HepG2 (cell line): Measurements from ENCODE around the gene ZFP42. TPM values are rescaled to one million over a fixed set of nuclear protein-coding genes. Genes with fewer than 3 reads are reported as not detected.

Experiments
- ATAC-seq: fragments of 200-7000 bp; cut with Tn5 transposase; 3 replicates; pipeline ENCODE4 v1.9.1; 2020; ENCODE audit warnings: mild to moderate bottlenecking, moderate library complexity
- BruUV-seq: library from RNA; stranded (reverse); fragments of 400-500 nt; replicated peaks from 2 replicates; lab custom pipeline; 2021; lab: Mats Ljungman, UMichigan
- CTCF ChIA-PET: fragments of 300-600 bp; formaldehyde crosslinking; extraction: SDS; loops from one replicate; lab custom pipeline; 2021; ENCODE audit warnings: low total read pairs, inconsistent platforms, low intra/inter-chr PET ratio; lab: Yijun Ruan, JAX
- POLR2A ChIA-PET: fragments of 350-600 bp; sonication (Branson Sonifier 250); formaldehyde crosslinking; loops from one replicate; lab custom pipeline; 2020; ENCODE audit warnings: antibody characterized with exemption, inconsistent platforms; lab: Yijun Ruan, JAX
- DNase-seq: peaks from one replicate; pipeline ENCODE4 v3.0.0-alpha.2; 2015; ENCODE audit warnings: low spot score
- FAIRE-seq: peaks from 3 replicates; lab custom pipeline; 2011; peaks lifted over from hg19 to GRCh38; lab: Jason Lieb, UNC
- H2AFZ ChIP-seq: one replicate; pipeline ENCODE4 v1.6.1; 2011; ENCODE audit warnings: low read length, inconsistent platforms
- H3K27ac ChIP-seq: fragments of 300-600 bp; 3 replicates; pipeline ENCODE4 v1.8.0; 2011; ENCODE audit warnings: mixed run types, mild to moderate bottlenecking, mixed read lengths, low read length, inconsistent platforms; ENCODE audit not compliant: insufficient read depth; ENCODE audit errors: extremely low read length
- H3K27me3 ChIP-seq, 2 experiments: fragments of 200-600 bp in 1 of 2; 2 replicates in 1 of 2; 3 replicates in 1 of 2; pipeline versions ENCODE4 v1.6.0 to v1.8.0; 2011; ENCODE audit warnings: low read length in 2 of 2, mild to moderate bottlenecking in 2 of 2, moderate library complexity in 2 of 2, inconsistent platforms in 1 of 2; ENCODE audit not compliant: insufficient read depth in 2 of 2, control insufficient read depth in 1 of 2
- H3K36me3 ChIP-seq, 2 experiments: fragments of 200-600 bp in 1 of 2; replicated peaks in 1 of 2; 2 replicates in 1 of 2; 3 replicates in 1 of 2; pipeline versions ENCODE4 v1.5.1 to v1.8.0; 2011; ENCODE audit warnings: low read length in 2 of 2, inconsistent platforms in 1 of 2; ENCODE audit not compliant: insufficient read depth in 2 of 2, control insufficient read depth in 1 of 2
- H3K4me1 ChIP-seq: 2 replicates; pipeline ENCODE4 v1.5.1; 2012; ENCODE audit warnings: low read length, inconsistent platforms; ENCODE audit not compliant: insufficient read depth
- H3K4me2 ChIP-seq: 2 replicates; pipeline ENCODE4 v1.6.0; 2011; ENCODE audit warnings: low read depth, low read length, inconsistent platforms
- H3K4me3 ChIP-seq, 3 experiments: fragments of 200-600 bp in 1 of 3; sonication (generic), shearing (Covaris generic) in 1 of 3; replicated peaks in 1 of 3; 2 replicates each; pipeline ENCODE4 v1.5.1; 2011 to 2016; ENCODE audit warnings: low read length in 3 of 3, inconsistent platforms in 2 of 3, low read depth in 2 of 3, mild to moderate bottlenecking in 2 of 3, control low read depth in 1 of 3, mixed read lengths in 1 of 3; ENCODE audit not compliant: insufficient read depth in 1 of 3
- H3K79me2 ChIP-seq: one replicate; pipeline ENCODE4 v1.6.1; 2011; ENCODE audit warnings: low read length, inconsistent platforms; ENCODE audit not compliant: insufficient read depth
- H3K9ac ChIP-seq: 2 replicates; pipeline ENCODE4 v1.6.0; 2011; ENCODE audit warnings: mild to moderate bottlenecking, low read depth, low read length, inconsistent platforms; ENCODE audit not compliant: insufficient read depth
- H3K9me3 ChIP-seq: 2 replicates; pipeline ENCODE4 v1.5.1; 2012; ENCODE audit warnings: mild to moderate bottlenecking, low read length
- H4K20me1 ChIP-seq: 2 replicates; pipeline ENCODE4 v1.6.0; 2011; ENCODE audit warnings: inconsistent platforms, mild to moderate bottlenecking, low read length, moderate library complexity; ENCODE audit not compliant: insufficient read depth
- GTF2F1 ChIP-seq: fragments of 150-350 bp; IDR thresholded peaks from 2 replicates; pipeline ENCODE4 v1.6.1; 2014; ENCODE audit warnings: low read length
- IRX3 ChIP-seq: sonication (generic); formaldehyde crosslinking; IDR thresholded peaks from 2 replicates; pipeline ENCODE4 v1.8.1; 2023; ENCODE audit warnings: mild to moderate bottlenecking, low read depth, missing genetic modification reagents, borderline replicate concordance
- ISX ChIP-seq: sonication (generic); formaldehyde crosslinking; conservative IDR thresholded peaks from 2 replicates; pipeline ENCODE4 v1.5.0; 2020; ENCODE audit warnings: missing genetic modification reagents
- KLF12 ChIP-seq: sonication (generic); formaldehyde crosslinking; IDR thresholded peaks from 2 replicates; pipeline ENCODE4 v1.4.0; 2020; ENCODE audit warnings: missing genetic modification reagents, borderline replicate concordance
- NKX3-1 ChIP-seq: sonication (generic); formaldehyde crosslinking; IDR thresholded peaks from 2 replicates; pipeline ENCODE4 v1.5.0; 2020; ENCODE audit warnings: missing genetic modification reagents
- TMF1 ChIP-seq: sonication (generic); formaldehyde crosslinking; IDR thresholded peaks from 2 replicates; pipeline ENCODE4 v1.8.1; 2022; ENCODE audit warnings: low read depth, missing genetic modification reagents
- ZBTB7A ChIP-seq: sonication (generic); formaldehyde crosslinking; IDR thresholded peaks from 2 replicates; pipeline ENCODE4 v1.8.0; 2022; ENCODE audit warnings: mild to moderate bottlenecking, missing genetic modification reagents
- ZNF614 ChIP-seq: IDR thresholded peaks from 2 replicates; pipeline ENCODE4 v1.6.1; 2018; ENCODE audit warnings: missing biosample characterization, missing genetic modification reagents, inconsistent platforms, borderline replicate concordance
- WGBS: methylation state at CpG from one replicate; pipeline ENCODE4 v1.1.6; 2017; ENCODE audit warnings: low lambda C conversion rate; 5-methylcytosine and 5-hydroxymethylcytosine counted together
- in situ Hi-C: cut with HindIII; loops from 2 replicates; pipeline ENCODE4 v1.10.0; 2017; ENCODE audit warnings: low pct_unique_long_range_greater_than_20kb; ENCODE audit not compliant: extremely low pct_ligation_motif_present
- intact Hi-C: fragments of 100-400 bp; cut with micrococcal nuclease; formaldehyde crosslinking; loops from one replicate; pipeline ENCODE4 v1.10.0; 2022; ENCODE audit not compliant: unreplicated experiment
- polyA plus RNA-seq, 8 experiments: library from polyadenylated mRNA; depleted of rRNA in 3 of 8; stranded (reverse) in 7 of 8; unstranded in 1 of 8; fragments of >200 nt; fragmentation: Illumina TruSeq in 4 of 8; extraction: Trizol in 4 of 8; gene quantifications; 2 replicates each; pipeline versions ENCODE4 v1.2.1 to v1.2.3, GENCODE V29; 2011 to 2016; ENCODE audit warnings: low read depth in 4 of 8, missing spikeins in 1 of 8, mixed read lengths in 1 of 8; ENCODE audit not compliant: insufficient read depth in 1 of 8
- total RNA-seq, 5 experiments: library from RNA; depleted of rRNA; stranded (reverse); fragments of >200 nt; fragmentation: Illumina TruSeq; extraction: Trizol; gene quantifications; 2 replicates each; pipeline ENCODE4 v1.2.3, GENCODE V29; 2016; ENCODE audit warnings: low read depth in 1 of 5
- TF ChIP-seq, protein P1 (sequence below): sonication (generic); formaldehyde crosslinking; IDR thresholded peaks from 2 replicates; pipeline ENCODE4 v1.4.0; 2020; ENCODE audit warnings: low read depth, missing genetic modification reagents
- TF ChIP-seq, protein P2 (sequence below): sonication (generic); formaldehyde crosslinking; IDR thresholded peaks from 2 replicates; pipeline ENCODE4 v1.4.0; 2020; ENCODE audit warnings: mild to moderate bottlenecking, missing genetic modification reagents
- TF ChIP-seq, protein P3 (sequence below): IDR thresholded peaks from 2 replicates; pipeline ENCODE4 v1.6.1; 2016; ENCODE audit warnings: low read depth, missing genetic modification reagents, missing compliant biosample characterization

Gene ZFP42
- total and polyA plus RNA-seq, 2 of the 13 experiments (the other 11 are each of a cell fraction or from before 2014, with no cell fraction given): not detected

DNA sequence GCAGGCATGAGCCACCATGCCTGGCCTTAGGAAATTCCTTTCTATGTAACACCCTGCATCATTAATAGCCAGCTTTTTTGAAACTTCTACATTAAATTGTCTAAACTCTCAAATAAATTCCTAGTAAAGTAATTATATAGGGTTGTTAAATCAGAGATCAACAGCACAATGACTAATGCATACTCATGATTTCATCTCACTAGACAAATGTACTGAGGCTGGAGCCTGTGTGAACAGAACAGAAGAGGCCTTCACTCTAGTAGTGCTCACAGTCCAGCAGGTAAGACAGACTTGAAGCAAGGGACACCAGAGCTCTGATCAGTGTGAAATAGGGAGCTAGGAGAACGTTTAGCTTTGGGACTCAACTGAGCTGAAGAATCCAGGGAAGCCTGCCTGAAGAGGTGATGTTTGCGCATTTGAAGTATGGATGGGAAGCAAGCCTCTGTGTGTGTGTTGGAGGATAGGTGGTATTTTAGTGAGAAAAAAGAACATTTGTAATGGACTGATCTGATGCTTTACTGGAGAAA, 3.9 kb downstream of the ZFP42 start:
- H3K4me2 ChIP-seq: no peak overlapping the region
- no peak for DNase-seq
- H3K9me3 ChIP-seq: no peaks in the 10 kb centered on the region
- BruUV-seq: no TSS peak
- H3K9ac ChIP-seq: no peak overlapping the region
- H3K27me3 ChIP-seq: peaks cover 0 to 9% of the 10 kb centered on the region in 2 experiments; a peak in 2 of 5 replicates
- no peaks in the 10 kb centered on the region for H3K36me3 ChIP-seq
- 48% methylated on average over 2 of the region's 2 CpGs for WGBS
- H4K20me1 ChIP-seq: no peaks in the 10 kb centered on the region
- no peak overlapping the region for H2AFZ ChIP-seq
- in situ Hi-C loops: no loop called here
- H3K4me1 ChIP-seq: no peaks in the 10 kb centered on the region
- POLR2A ChIA-PET: no interaction called here
- no peak overlapping the region for H3K4me3 ChIP-seq
- TF ChIP-seq GTF2F1 (no peak), IRX3 (CRISPR knock-in tag) (no peak), TMF1 (CRISPR knock-in tag) (no peak), KLF12 (CRISPR knock-in tag) (no peak), ISX (CRISPR knock-in tag) (no peak), NKX3-1 (no peak), ZNF614 (CRISPR knock-in tag) (no peak), ZBTB7A (CRISPR knock-in tag) (no peak)
- TF ChIP-seq, protein P1, sequence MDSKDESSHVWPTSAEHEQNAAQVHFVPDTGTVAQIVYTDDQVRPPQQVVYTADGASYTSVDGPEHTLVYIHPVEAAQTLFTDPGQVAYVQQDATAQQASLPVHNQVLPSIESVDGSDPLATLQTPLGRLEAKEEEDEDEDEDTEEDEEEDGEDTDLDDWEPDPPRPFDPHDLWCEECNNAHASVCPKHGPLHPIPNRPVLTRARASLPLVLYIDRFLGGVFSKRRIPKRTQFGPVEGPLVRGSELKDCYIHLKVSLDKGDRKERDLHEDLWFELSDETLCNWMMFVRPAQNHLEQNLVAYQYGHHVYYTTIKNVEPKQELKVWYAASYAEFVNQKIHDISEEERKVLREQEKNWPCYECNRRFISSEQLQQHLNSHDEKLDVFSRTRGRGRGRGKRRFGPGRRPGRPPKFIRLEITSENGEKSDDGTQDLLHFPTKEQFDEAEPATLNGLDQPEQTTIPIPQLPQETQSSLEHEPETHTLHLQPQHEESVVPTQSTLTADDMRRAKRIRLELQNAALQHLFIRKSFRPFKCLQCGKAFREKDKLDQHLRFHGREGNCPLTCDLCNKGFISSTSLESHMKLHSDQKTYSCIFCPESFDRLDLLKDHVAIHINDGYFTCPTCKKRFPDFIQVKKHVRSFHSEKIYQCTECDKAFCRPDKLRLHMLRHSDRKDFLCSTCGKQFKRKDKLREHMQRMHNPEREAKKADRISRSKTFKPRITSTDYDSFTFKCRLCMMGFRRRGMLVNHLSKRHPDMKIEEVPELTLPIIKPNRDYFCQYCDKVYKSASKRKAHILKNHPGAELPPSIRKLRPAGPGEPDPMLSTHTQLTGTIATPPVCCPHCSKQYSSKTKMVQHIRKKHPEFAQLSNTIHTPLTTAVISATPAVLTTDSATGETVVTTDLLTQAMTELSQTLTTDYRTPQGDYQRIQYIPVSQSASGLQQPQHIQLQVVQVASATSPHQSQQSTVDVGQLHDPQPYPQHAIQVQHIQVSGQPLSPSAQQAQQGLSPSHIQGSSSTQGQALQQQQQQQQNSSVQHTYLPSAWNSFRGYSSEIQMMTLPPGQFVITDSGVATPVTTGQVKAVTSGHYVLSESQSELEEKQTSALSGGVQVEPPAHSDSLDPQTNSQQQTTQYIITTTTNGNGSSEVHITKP (CRISPR knock-in tag): no peak
- TF ChIP-seq, protein P2, sequence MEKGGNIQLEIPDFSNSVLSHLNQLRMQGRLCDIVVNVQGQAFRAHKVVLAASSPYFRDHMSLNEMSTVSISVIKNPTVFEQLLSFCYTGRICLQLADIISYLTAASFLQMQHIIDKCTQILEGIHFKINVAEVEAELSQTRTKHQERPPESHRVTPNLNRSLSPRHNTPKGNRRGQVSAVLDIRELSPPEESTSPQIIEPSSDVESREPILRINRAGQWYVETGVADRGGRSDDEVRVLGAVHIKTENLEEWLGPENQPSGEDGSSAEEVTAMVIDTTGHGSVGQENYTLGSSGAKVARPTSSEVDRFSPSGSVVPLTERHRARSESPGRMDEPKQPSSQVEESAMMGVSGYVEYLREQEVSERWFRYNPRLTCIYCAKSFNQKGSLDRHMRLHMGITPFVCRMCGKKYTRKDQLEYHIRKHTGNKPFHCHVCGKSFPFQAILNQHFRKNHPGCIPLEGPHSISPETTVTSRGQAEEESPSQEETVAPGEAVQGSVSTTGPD (CRISPR knock-in tag): no peak
- TF ChIP-seq, protein P3, sequence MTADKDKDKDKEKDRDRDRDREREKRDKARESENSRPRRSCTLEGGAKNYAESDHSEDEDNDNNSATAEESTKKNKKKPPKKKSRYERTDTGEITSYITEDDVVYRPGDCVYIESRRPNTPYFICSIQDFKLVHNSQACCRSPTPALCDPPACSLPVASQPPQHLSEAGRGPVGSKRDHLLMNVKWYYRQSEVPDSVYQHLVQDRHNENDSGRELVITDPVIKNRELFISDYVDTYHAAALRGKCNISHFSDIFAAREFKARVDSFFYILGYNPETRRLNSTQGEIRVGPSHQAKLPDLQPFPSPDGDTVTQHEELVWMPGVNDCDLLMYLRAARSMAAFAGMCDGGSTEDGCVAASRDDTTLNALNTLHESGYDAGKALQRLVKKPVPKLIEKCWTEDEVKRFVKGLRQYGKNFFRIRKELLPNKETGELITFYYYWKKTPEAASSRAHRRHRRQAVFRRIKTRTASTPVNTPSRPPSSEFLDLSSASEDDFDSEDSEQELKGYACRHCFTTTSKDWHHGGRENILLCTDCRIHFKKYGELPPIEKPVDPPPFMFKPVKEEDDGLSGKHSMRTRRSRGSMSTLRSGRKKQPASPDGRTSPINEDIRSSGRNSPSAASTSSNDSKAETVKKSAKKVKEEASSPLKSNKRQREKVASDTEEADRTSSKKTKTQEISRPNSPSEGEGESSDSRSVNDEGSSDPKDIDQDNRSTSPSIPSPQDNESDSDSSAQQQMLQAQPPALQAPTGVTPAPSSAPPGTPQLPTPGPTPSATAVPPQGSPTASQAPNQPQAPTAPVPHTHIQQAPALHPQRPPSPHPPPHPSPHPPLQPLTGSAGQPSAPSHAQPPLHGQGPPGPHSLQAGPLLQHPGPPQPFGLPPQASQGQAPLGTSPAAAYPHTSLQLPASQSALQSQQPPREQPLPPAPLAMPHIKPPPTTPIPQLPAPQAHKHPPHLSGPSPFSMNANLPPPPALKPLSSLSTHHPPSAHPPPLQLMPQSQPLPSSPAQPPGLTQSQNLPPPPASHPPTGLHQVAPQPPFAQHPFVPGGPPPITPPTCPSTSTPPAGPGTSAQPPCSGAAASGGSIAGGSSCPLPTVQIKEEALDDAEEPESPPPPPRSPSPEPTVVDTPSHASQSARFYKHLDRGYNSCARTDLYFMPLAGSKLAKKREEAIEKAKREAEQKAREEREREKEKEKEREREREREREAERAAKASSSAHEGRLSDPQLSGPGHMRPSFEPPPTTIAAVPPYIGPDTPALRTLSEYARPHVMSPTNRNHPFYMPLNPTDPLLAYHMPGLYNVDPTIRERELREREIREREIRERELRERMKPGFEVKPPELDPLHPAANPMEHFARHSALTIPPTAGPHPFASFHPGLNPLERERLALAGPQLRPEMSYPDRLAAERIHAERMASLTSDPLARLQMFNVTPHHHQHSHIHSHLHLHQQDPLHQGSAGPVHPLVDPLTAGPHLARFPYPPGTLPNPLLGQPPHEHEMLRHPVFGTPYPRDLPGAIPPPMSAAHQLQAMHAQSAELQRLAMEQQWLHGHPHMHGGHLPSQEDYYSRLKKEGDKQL: no peak
- intact Hi-C loops: no loop called here
- no peak overlapping the region for H3K27ac ChIP-seq
- H3K79me2 ChIP-seq: no peaks in the 10 kb centered on the region
- no peak for FAIRE-seq
- no peak for ATAC-seq
- CTCF ChIA-PET: no interaction called here
